HG02884 (cell line): ENCODE data around the gene LGR4.

Experiments
- ATAC-seq: cut with Tn5 transposase; IDR thresholded peaks from one replicate; pipeline ENCODE4 v1.9.1; 2021; ENCODE audit warnings: mild to moderate bottlenecking, moderate library complexity; ENCODE audit not compliant: unreplicated experiment

The LGR4 gene

GRCh38 chr11:27433742-27434141 lies 38.8 kb downstream of the LGR4 start:
- ATAC-seq, result no peak

DNA sequence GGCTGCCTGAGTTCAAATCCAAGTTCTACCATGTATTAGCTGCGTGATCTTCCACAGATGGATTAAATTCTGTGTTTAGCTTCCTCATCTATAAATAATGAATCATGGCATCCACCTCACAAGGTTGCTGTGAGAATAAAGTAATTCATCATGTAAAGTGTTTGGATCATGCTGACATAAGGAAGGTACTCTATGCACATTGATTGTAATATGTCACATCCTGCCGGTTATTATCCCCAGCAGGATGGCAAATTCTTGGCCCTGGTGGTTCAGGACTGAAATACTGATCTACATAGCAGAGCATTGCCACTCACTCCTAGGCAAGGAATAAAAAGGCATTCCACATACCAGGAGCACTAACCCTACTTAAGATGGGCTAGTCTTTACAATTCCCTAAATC lies 40.8 kb downstream of the LGR4 start:
- no peak for ATAC-seq

DNA sequence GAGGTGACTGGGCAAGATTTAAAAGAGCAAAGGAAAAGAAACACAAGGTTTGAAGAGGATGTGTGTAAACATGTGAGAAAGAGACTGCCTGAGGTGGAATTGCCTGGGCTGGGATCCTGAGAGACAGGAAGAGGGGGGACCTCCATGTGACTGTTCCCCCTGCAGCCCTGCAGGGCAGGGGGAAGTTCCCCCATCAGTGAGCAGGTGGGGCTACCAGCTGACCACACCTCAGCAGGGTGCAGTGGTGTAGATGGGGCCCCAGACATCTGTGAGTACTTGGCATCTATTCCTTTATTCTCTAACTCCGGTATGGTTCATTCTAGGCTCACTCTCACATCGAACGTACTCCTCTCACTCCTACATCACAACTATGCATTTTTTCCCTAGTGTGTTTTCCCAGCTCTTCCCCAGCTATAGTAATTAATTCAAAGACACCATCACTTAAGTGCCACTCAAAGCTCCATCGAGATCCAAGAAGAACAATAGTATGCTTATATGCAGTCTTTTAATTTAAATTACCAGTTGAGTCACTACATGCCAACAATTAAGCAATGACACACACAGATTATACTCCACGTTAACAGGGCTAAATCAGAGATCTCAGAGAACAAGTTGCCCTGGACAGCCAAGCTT lies 42.7 kb downstream of the LGR4 start:
- ATAC-seq, result no peak

DNA sequence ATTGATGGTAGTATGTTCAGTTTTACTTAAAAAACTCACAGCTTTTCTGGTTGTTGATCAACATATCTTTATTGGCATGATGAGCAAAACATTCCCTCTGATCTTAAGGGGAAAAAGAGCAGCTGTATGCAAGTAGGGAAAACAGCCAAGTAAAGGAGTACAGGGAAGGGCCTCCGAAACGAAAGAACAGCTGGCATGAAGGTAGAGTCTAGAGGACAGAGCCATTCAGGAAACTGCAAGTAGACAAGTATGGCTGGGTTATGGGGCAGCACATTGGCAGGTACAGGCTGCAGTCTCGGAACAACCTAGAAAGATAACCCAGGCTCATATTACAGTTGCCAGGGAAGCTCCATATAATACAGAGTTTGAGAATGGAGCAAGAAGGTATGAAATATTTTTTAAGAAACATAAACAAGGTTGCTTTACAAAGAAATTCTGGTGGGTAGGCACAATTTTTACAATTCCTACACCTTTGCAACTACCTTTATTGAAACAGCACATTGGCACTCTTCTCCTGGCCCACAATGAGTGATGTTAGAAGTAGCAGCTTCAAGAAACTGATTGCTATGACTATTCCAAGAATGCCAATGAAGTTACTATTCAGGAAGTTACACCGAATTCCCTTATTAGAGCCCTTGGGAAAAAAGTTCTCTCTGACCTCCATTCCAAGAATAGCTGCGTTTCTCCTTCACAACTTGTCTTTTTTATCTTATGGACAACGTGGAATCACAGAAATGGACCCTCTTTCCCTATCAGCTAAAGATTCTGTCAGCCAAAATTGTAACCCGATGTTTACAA lies 45.2 kb downstream of the LGR4 start:
- no peak for ATAC-seq

DNA sequence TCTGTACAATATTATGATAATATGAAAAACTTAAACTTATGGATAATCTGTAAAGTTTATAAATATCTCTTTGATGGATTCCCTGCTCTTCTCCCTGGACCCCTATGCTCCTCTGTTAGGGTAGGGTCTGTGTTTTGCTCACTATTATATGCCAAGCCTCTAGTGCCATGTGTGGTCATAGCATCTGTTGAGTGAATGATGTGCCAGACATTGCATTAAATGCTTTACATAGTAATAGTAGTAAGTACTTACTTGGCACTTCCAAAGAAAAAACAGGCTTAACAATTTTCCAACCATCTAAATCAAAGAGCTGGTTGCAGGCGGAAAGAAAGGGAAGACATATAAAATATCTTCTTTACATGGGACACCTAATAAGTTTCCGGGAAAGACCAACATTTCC lies 46.8 kb downstream of the LGR4 start:
- ATAC-seq, result no peak

- ATAC-seq, result no peak
Measured at GRCh38 chr11:27423125-27423524, 49.5 kb downstream of the LGR4 start.

- ATAC-seq, result no peak
Measured at GRCh38 chr11:27421819-27422494, 50.6 kb downstream of the LGR4 start.

DNA sequence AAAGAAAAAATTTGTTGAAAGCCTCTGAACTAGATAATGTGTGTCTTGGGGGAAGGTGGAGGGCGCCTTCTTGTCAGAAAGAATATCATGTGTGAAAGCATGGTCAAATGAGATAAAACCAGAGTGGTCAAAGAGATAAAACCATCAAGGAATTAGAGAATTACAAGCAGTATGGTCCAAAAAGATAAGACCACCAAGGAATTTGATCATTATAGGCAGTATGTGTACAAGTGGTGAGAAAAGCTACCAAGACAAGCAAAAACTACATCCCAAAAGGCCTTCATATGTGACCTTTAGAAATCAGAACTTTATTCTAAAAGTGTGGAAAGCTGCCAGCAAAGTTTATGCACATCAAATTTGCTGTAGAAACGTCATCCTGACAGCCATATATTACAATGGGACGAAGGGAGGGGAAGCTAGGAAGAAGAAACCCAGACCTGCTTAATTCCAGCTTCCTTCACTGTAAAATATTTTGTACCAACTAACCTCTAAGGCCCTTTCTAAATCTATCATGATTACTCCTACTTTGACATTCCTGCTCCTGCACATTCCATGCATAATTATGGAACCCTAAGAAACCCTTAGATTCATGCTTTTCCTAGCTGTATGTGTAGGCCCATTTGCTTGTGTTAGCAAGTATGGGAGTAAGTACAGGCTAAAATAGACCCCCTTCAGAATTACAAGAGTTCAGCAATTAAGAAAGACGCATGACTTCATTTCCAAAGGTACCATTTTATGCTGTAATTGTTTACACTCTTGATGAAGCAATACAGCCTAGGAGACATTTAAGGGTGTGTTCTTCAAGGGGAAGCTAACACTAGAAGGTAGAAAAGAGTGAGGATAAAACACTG lies 51.6 kb downstream of the LGR4 start:
- no peak for ATAC-seq

DNA sequence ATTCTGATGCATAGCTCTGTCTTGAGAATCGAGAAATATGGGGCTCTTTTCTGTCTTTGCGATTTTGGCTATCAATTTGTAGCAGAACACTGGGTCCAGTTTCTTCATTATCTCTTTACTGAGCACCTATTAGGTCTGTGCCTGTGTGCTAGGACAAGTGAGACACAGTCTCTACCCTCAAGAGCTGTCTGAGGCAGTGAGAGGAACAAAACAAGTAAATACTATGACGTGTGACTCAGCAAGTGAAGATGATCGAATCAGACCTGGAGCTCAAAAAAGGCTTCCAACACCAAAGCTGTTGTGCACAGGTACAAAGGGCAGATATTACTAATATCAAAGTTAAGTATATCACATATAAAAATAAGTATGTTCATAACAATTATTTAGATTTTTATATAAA lies 52.4 kb downstream of the LGR4 start:
- ATAC-seq, result no peak

DNA sequence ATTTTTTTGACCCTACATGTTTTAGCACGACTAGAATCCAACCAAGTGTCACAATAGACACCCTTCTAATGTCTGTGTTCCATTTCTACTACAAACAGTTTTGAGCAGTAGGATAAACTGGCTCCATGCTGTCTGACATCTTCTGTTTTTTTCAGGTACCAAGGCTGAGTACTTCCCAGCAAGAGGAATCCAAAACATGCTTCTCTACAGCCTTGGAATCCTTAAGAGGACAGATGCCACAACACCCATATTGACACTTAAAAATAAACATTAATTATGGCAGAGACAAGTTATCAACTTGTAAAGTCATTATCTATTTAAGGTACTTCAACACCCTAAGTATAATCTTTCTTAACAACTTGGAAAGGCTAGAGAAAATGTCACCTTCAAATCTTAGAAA lies 54.2 kb downstream of the LGR4 start:
- no peak for ATAC-seq

GRCh38 chr11:27416568-27417176 lies 55.9 kb downstream of the LGR4 start:
- no peak for ATAC-seq

DNA sequence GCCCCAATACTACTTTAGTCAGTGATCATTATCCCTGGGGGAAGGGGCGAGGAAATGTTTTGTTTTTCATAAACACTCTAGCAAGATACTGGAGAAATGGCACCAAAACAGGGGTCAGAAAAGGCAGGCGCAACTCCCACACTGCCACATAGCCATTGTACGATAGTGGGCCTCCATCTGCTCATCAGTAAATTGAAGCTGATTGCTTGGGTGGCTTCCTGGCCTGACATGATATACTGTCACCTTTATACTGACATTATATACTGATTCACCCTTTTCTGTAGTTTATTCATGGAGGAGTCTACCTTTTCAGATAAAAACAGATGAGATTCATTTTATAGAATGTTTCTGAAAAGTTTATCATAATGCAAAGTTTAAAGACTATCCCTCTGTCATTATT lies 57.9 kb downstream of the LGR4 start:
- no peak for ATAC-seq

GRCh38 chr11:27413218-27413617 lies 59.4 kb downstream of the LGR4 start:
- no peak for ATAC-seq

DNA sequence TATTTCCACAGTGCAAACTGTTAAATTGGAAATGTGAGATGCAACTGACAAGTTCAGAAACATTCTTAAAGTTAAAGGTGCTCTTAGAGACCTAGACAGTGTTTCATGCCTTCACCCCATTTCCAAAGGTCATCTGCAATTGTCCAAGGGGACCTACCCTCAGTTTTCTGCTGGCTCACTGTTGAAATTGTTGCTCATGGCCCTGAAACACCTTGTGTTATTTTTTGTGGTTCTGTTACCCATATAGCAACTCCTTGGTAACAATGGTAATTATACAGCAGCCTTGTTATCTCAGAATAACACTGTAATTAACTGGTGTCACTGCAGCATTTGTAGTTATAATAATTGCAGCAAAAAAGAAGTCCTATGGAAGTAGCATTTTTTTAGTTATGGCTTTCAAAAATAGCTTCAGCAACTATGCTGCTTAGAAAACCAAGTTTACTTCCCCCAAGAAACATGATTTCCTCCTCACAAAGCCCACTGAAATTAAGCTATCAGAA lies 60.3 kb downstream of the LGR4 start:
- no peak for ATAC-seq

- ATAC-seq, result no peak
Measured at GRCh38 chr11:27411328-27411727, 61.3 kb downstream of the LGR4 start.

GRCh38 chr11:27410272-27410671 lies 62.3 kb downstream of the LGR4 start:
- no peak for ATAC-seq

DNA sequence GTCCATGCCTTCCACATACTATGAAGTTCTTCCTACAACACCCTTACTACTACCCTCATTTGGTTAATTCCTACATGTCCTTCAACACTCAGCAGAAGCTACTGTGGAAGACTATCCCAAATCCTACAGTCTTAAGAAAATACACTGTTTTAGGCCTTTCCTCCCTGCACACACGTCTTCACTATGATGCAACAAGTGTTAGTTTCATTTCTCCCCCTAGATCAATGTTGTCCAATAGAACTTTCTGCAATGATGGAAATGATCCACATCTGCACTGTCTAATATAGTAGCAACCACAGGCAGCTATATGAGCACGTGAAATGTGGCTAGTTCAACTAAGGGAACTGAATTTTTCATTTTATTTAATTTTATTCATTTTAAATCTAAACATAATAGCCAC lies 62.8 kb downstream of the LGR4 start:
- no peak for ATAC-seq

DNA sequence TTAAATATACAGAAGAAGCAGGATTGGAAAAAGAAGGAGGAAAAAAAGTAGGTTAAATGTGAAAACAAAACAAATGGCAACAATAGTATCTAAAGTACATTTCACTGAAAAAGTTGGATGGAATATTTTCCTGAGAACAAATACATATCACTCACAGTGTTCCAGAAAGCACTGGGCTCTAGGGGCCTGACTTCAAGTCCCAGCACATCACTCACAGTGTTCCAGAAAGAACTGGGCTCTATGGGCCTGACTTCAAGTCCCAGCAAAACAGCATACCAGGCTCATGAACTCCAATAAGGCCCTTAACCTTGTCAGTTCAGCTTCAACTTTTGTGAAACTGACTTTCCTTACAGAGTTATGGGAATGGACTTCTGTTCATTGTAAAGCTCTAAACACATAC lies 63.5 kb downstream of the LGR4 start:
- ATAC-seq, result no peak

- ATAC-seq, result no peak
Measured at GRCh38 chr11:27408246-27408800, 64.3 kb downstream of the LGR4 start.
